HG02588 (cell line): ENCODE measurements around the gene AMER1.

ENCODE experiments used
- ATAC-seq: cut with Tn5 transposase; IDR thresholded peaks from one replicate; pipeline ENCODE4 v1.9.1; 2021; ENCODE audit warnings: mild to moderate bottlenecking, moderate library complexity; ENCODE audit not compliant: unreplicated experiment

AMER1 gene

GRCh38 chrX:64186974-64187761 is 18.3 kb downstream of the AMER1 start:
- no peak for ATAC-seq

GRCh38 chrX:64184396-64184795 is 21.1 kb downstream of the AMER1 start:
- ATAC-seq, result no peak

- no peak for ATAC-seq
Measured at GRCh38 chrX:64182208-64182607, 23.3 kb downstream of the AMER1 start.

GRCh38 chrX:64176876-64177275 is 28.6 kb downstream of the AMER1 start:
- no peak for ATAC-seq

GRCh38 chrX:64169988-64170387 is 35.5 kb downstream of the AMER1 start:
- ATAC-seq, result no peak

GRCh38 chrX:64152857-64153256 is 52.7 kb downstream of the AMER1 start:
- ATAC-seq, result no peak

- no peak for ATAC-seq
Measured at GRCh38 chrX:64151911-64152310, 53.6 kb downstream of the AMER1 start.

GRCh38 chrX:64150775-64151174 is 54.7 kb downstream of the AMER1 start:
- ATAC-seq, result no peak
